ENCODE measurements around the gene ERP27. TPM values are rescaled to one million over a fixed set of nuclear protein-coding genes. Genes with fewer than 3 reads are reported as not detected.

ERP27 gene
- polyA plus RNA-seq, 2 of the 4 experiments (the other 2 are of a cell fraction) = 0.09 to 0.28 TPM

GRCh38 chr12:14879222-14879933 is 59.0 kb downstream of the ERP27 start:
- no peak for TF ChIP-seq ZSCAN20 (CRISPR knock-in tag; IDR thresholded peaks at IDR 0.05)
- no peak for TF ChIP-seq PBX3 (IDR thresholded peaks at IDR 0.05)
- TF ChIP-seq SREBF2 (IDR thresholded peaks at IDR 0.05) = no peak
- 73% methylated on average over 8 of the region's 8 CpGs for WGBS (ENCODE audit: missing lambda C conversion rate)
- FAIRE-seq (no peak), DNase-seq (ENCODE audit: low read depth in 1 of 2, low spot score in 1 of 2) (no peak), ATAC-seq (no peak)
- Histone ChIP-seq H3K4me2 (no peak overlapping the region), H3K9me3 (no peaks in the 10 kb centered on the region), H3K27ac (no peak overlapping the region), H3K4me3 (no peak overlapping the region), H3K4me1 (peaks cover 7% of the 10 kb centered on the region; the same call in 2 of the 3 replicates)
- ChIA-PET CTCF (interaction anchor here (1.0 to 1.3 kb wide), 2 partner anchors 19 to 69 kb away, joined by 3 to 4 read pairs; no protein-coding TSS in a partner anchor), POLR2A (no interaction called here)

GRCh38 chr12:14878488-14878887 is 59.8 kb downstream of the ERP27 start:
- Histone ChIP-seq H3K27ac (no peak overlapping the region), H3K9me3 (no peaks in the 10 kb centered on the region), H3K4me3 (no peak overlapping the region), H3K4me2 (no peak overlapping the region), H3K4me1 (peaks cover 5% of the 10 kb centered on the region; the same call in 1 of the 3 replicates)
- no peak for TF ChIP-seq MAFK (IDR thresholded peaks at IDR 0.05; ENCODE audit: partially characterized antibody)
- TF ChIP-seq EHF (CRISPR knock-in tag; IDR thresholded peaks at IDR 0.05) = no peak
- TF ChIP-seq CHD2 (IDR thresholded peaks at IDR 0.05; ENCODE audit: low read length, partially characterized antibody) = no peak
- TF ChIP-seq CBX2 (IDR thresholded peaks at IDR 0.05; ENCODE audit: borderline replicate concordance, low read depth) = no peak
- no peak for TF ChIP-seq TFCP2L1 (CRISPR knock-in tag; IDR thresholded peaks at IDR 0.05)
- no peak for TF ChIP-seq HOXB5 (CRISPR knock-in tag; IDR thresholded peaks at IDR 0.05)
- no peak for TF ChIP-seq NPAS2 (CRISPR knock-in tag; IDR thresholded peaks at IDR 0.05; ENCODE audit: borderline replicate concordance)
- POLR2A ChIA-PET = no interaction called here
- ATAC-seq (no peak), FAIRE-seq (no peak), DNase-seq (ENCODE audit: low read depth in 1 of 2, low spot score in 1 of 2) (no peak)
- 59% methylated on average over 1 of the region's 1 CpG for WGBS (ENCODE audit: missing lambda C conversion rate)
- CTCF ChIA-PET = interaction anchor here (0.8 to 1.3 kb wide), 3 partner anchors 11 to 68 kb away, joined by 3 to 4 read pairs (median 3); no protein-coding TSS in a partner anchor

GRCh38 chr12:14876833-14877232 is 61.5 kb downstream of the ERP27 start:
- Histone ChIP-seq H3K27ac (no peak overlapping the region), H3K9me3 (no peaks in the 10 kb centered on the region), H3K4me2 (no peak overlapping the region), H3K4me1 (peaks cover 5% of the 10 kb centered on the region; the same call in 1 of the 3 replicates), H3K4me3 (no peak overlapping the region)
- no peak for TF ChIP-seq NFE2L2 (conservative IDR thresholded peaks at IDR 0.05; ENCODE audit: low read length)
- TF ChIP-seq KDM1A (IDR thresholded peaks at IDR 0.05; ENCODE audit: low read depth) = no peak
- no peak for TF ChIP-seq HMGXB4 (CRISPR knock-in tag; IDR thresholded peaks at IDR 0.05; ENCODE audit: borderline replicate concordance)
- TF ChIP-seq MAFK (IDR thresholded peaks at IDR 0.05; ENCODE audit: partially characterized antibody) = no peak
- no peak for TF ChIP-seq ZC3H11A (IDR thresholded peaks at IDR 0.05)
- no peak for TF ChIP-seq CEBPB (IDR thresholded peaks at IDR 0.05)
- TF ChIP-seq TFCP2L1 (CRISPR knock-in tag; IDR thresholded peaks at IDR 0.05) = no peak
- TF ChIP-seq HDAC2 (IDR thresholded peaks at IDR 0.05) = no peak
- no peak for TF ChIP-seq POLR2A (IDR thresholded peaks at IDR 0.05; ENCODE audit: low read length)
- TF ChIP-seq JUN (IDR thresholded peaks at IDR 0.05) = no peak
- TF ChIP-seq CHD4 (IDR thresholded peaks at IDR 0.05; ENCODE audit: borderline replicate concordance) = no peak
- TF ChIP-seq MAZ (IDR thresholded peaks at IDR 0.05; ENCODE audit: borderline replicate concordance, low read depth, low read length) = no peak
- no peak for TF ChIP-seq GATA3 (IDR thresholded peaks at IDR 0.05; ENCODE audit: borderline replicate concordance)
- TF ChIP-seq MYC (IDR thresholded peaks at IDR 0.05; ENCODE audit: borderline replicate concordance, low read length) = no peak
- no peak for TF ChIP-seq HOXB5 (CRISPR knock-in tag; IDR thresholded peaks at IDR 0.05)
- TF ChIP-seq CTCF (IDR thresholded peaks at IDR 0.05) = no peak
- 13% methylated on average over 2 of the region's 2 CpGs for WGBS (ENCODE audit: missing lambda C conversion rate)
- no peak for ATAC-seq
- CTCF ChIA-PET = interaction anchor here (1.0 kb wide), 1 partner anchor 13 kb away, joined by 3 read pairs; no protein-coding TSS in a partner anchor
- no peak for DNase-seq (ENCODE audit: low read depth in 1 of 2, low spot score in 1 of 2)
- POLR2A ChIA-PET = no interaction called here
- no peak for FAIRE-seq

All from A549 (cell line).